ENCODE data around the gene CLDN7.

The CLDN7 gene

DNA sequence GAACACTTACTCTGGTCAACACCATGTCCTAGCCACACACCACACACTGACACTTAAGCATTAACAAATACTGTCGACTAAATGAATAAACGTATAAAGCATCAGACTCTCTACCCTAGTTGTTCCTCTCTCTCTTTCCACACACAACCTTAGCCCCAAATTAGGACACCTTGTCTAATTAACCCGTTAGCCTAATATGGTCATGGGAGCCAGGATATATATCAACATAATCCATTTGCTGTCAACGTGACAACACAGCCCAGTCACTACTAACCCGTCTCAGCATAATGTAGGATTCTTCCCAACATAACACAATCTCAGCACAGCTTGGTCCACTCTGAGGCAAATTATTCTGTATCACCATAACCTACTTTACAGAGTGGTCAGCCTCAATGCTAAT is 30.2 kb downstream of the CLDN7 start:
- TF ChIP-seq, protein P1, sequence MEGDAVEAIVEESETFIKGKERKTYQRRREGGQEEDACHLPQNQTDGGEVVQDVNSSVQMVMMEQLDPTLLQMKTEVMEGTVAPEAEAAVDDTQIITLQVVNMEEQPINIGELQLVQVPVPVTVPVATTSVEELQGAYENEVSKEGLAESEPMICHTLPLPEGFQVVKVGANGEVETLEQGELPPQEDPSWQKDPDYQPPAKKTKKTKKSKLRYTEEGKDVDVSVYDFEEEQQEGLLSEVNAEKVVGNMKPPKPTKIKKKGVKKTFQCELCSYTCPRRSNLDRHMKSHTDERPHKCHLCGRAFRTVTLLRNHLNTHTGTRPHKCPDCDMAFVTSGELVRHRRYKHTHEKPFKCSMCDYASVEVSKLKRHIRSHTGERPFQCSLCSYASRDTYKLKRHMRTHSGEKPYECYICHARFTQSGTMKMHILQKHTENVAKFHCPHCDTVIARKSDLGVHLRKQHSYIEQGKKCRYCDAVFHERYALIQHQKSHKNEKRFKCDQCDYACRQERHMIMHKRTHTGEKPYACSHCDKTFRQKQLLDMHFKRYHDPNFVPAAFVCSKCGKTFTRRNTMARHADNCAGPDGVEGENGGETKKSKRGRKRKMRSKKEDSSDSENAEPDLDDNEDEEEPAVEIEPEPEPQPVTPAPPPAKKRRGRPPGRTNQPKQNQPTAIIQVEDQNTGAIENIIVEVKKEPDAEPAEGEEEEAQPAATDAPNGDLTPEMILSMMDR (IDR thresholded peaks at IDR 0.05; ENCODE audit: extremely low read depth, missing control alignments) = no peak
- DNase-seq (ENCODE audit: low spot score) = no peak

DNA sequence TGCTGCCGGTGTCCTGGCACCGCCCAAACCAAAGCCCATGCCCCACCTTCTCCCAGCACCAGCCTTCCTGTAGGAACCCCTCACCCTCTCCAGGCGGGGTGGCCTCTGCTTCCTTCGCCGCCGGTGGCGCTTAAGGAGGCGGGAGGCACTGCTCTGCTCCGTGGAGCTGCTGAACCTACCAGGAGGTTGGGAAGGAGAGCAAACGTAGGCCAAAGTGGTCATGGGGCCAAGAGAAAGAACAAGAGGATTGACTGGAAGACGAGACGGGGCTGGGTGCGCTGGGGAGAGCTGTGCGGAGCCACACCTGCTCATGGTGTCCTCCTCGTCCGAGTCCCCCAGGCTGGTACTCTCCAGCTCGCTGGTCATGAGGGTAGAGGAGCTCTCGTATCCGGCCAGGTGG is 32.8 kb downstream of the CLDN7 start:
- no peak for DNase-seq (ENCODE audit: low spot score)
- TF ChIP-seq, protein P1 (IDR thresholded peaks at IDR 0.05; ENCODE audit: extremely low read depth, missing control alignments) = no peak

DNA sequence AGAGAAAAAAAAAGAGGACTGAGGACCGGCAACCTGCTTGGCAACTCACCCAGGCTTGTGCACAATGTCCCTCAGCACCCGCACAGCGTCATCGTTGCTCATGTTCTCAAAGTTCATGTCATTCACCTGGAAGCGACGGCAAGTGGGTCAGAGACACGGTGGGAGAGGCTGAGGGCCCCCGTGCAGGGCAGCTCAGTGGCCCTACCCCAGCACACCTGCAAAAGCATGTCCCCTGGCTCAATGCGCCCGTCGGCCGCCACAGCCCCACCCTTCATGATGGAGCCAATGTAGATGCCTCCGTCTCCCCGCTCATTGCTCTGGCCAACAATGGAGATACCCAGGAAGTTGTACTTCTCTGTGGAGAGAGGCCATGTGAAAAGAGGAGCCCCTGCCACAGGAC is 33.4 kb downstream of the CLDN7 start:
- TF ChIP-seq, protein P1 (IDR thresholded peaks at IDR 0.05; ENCODE audit: extremely low read depth, missing control alignments) = no peak
- no peak for DNase-seq (ENCODE audit: low spot score)

DNA sequence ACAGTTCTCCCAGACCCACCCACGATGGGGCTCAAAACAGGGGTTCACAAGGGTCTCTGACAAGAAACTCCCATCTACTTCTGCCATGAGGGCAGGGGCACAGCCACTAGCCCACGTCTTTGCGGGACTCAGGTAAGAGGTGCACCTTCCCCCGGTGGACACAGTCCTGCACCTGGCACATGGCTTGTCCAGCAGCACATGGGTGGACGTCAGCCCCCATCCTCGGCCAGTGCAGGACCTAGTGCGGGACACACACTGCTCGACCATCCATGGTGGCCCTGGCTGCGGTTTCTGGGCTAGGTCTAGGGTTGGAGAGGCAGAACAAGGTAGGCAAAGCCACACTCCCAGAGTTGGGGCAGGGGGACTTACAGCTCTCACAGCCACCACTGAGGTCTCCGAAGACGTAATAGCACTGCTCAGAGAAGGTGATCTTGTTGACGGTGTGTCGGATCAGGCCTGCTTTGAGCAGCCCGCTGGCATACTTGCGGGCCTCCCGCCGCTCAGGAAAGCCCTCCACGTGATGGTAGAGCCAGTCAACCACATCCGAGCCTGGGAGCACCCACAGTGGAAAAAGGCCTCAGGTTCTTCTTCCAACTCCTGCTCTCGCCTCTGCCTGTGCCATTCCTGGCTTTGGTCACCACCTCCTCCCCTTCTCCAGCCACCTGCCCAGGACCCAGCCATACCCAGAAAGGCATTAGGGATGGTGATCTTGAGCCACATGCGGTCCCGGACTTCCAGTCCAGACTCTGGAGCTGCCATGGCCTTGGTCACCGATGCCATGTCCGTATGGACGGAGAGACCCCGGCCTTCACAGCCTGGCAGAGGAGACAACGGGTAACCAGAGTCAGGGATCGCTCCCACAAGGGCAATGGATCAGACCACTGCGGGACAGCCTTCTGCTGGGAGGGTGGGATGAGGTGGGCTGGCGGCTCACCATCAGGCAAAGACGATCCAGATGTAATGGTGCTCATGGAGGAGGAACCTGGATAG is 35.3 kb downstream of the CLDN7 start:
- TF ChIP-seq, protein P1 (IDR thresholded peaks at IDR 0.05; ENCODE audit: extremely low read depth, missing control alignments) = no peak
- no peak for DNase-seq (ENCODE audit: low spot score)

DNA sequence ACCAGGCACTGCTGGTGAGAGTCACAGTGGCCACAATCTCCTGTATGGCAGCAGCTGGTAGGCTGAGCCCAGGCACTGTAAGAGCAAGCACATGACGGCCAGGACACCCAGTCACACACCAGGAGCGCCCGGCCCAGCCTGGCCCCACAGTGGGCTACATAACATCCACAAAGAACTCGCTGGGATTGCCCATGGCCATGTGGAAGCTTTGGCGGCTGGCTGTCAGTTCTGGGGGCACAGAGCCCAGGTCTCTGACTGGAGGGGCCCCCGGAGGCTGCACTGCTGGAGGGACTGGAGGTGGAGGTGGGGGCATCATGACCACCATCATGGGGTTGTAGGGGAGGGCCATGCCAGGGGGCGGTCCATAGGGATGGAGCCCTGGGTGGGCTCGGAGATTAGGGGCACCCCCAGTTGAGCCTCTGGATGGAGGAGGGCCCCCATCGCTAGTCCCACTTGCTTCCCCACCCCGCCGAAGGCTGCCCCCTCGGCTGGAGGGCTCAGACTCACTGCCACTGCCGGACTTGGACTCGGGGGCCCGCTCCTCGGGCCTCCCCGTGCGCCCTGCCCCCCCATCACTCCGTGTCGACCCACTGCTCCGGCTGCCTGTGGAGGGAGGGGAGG is 36.5 kb downstream of the CLDN7 start:
- TF ChIP-seq, protein P1 (IDR thresholded peaks at IDR 0.05; ENCODE audit: extremely low read depth, missing control alignments) = no peak
- DNase-seq (ENCODE audit: low spot score) = no peak

DNA sequence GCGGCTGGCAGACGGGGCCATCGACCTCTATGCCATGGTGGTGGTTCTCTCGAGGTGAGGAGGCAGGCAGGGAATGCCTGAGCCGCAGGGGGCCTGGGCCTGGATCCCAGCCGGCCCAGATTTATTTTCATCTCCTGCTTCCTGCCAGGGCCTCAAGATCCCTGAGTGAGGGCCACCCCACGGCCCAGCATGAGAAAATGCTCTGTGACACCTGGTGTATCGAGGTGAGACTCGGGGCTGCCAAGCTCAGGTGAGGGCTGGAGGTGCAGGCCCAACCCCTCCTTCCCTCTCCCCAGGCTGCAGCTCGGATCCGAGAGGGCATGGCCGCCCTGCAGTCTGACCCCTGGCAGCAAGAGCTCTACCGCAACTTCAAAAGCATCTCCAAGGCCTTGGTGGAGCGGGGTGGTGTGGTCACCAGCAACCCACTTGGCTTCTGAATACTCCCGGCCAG is 37.6 kb downstream of the CLDN7 start:
- no peak for DNase-seq (ENCODE audit: low spot score)
- TF ChIP-seq, protein P1 (IDR thresholded peaks at IDR 0.05; ENCODE audit: extremely low read depth, missing control alignments) = no peak

DNA sequence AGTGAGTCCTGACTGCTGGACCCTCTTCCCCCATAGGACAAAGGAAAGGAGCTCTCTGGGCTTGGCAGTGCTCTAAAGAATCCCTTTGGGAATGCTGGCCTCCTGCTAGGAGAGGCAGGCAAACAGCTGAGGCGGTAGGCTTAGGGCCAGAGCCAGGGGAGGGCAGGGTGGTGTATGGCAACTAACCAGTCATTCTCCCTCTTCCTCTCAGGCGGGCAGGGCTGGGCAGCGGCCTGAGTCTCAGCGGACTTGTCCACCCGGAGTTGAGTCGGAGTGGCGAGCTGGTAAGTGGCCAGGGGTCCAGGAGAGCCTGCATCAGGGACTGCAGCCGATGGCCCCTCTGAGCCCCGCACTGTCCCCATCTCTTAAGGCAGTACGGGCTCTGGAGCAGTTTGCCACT is 38.2 kb downstream of the CLDN7 start:
- no peak for DNase-seq (ENCODE audit: low spot score)
- TF ChIP-seq, protein P1 (IDR thresholded peaks at IDR 0.05; ENCODE audit: extremely low read depth, missing control alignments) = no peak
